Nephron progenitor cell (in vitro differentiated cells): ENCODE results near the gene LGR5.

ENCODE experiments used
- DNase-seq: peaks from one replicate; pipeline ENCODE4 v3.0.0; 2021
- H3K27ac Mint-ChIP-seq: 2 replicates; pipeline ENCODE4 v1.8.0; 2021; ENCODE audit warnings: mild to moderate bottlenecking, moderate library complexity, mixed read lengths
- H3K27me3 Mint-ChIP-seq: 2 replicates; pipeline ENCODE4 v1.8.0; 2021; ENCODE audit warnings: mild to moderate bottlenecking, low read depth, mixed read lengths; ENCODE audit not compliant: poor library complexity
- H3K36me3 Mint-ChIP-seq: 2 replicates; pipeline ENCODE4 v1.8.0; 2021; ENCODE audit warnings: low read depth, mixed read lengths
- H3K4me1 Mint-ChIP-seq: 2 replicates; pipeline ENCODE4 v1.8.0; 2021; ENCODE audit warnings: mixed read lengths
- H3K4me3 Mint-ChIP-seq: 2 replicates; pipeline ENCODE4 v1.8.0; 2021; ENCODE audit warnings: mild to moderate bottlenecking, moderate library complexity, mixed read lengths
- H3K9me3 Mint-ChIP-seq: 2 replicates; pipeline ENCODE4 v1.8.0; 2021; ENCODE audit warnings: mild to moderate bottlenecking, moderate library complexity, mixed read lengths
- CTCF ChIP-seq: fragments of 200-600 bp; sonication (generic); IDR thresholded peaks from 2 replicates; pipeline ENCODE4 v1.5.0; 2021; ENCODE audit warnings: antibody characterized with exemption

LGR5 gene

DNA sequence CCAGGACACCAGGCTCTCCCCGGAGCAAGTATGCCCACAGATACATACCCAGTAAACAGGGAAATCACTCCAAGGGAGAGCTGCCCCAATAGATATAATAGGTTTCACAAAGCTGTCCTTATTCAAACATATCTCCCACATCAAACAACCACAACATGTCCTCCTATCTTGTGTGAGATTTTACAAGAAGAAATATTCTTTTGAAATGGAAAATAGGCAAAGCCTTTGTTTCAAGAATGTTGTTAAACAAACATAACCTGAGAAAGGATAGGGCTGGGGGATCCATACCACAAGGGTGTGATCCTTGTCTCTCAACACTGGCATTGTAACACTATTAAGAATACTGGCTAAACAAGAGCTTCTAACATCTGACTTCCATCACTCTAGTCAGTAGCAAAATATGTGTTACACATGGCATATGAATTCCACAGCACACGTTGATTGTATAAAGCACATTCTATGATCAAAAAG lies 32.9 kb downstream of the LGR5 start:
- DNase-seq, result no peak
- Mint-ChIP-seq H3K4me3 (no peak overlapping the region), H3K36me3 (no peaks in the 10 kb centered on the region)

DNA sequence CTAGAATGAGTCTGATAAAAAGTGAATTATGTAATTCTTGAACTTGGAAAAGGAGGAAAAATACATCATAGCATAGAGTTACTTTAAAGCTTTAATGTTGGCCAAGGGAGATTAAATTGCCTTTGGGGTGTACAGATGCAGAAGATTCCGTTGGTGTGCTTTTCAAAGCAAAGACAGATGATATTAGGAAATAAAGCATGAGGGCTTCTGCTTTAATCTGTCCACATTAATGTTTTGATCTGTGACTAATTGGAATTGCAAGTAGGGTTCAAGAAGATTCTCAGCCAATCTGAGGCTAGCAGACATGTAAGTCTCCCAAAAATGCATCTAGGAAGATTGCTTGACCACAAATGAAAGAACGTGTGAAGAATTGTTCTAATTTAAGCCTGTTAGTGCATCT lies 35.2 kb downstream of the LGR5 start:
- TF ChIP-seq CTCF, result no peak
- DNase-seq, result no peak
- Mint-ChIP-seq H3K9me3 (no peaks in the 10 kb centered on the region), H3K4me1 (peaks cover 67% of the 10 kb centered on the region), H3K4me3 (no peak overlapping the region), H3K27ac (no peak overlapping the region), H3K27me3 (peaks cover 2% of the 10 kb centered on the region), H3K36me3 (no peaks in the 10 kb centered on the region)

More for the DNA sequence above, 32.9 kb downstream of the LGR5 start:
- TF ChIP-seq CTCF, result no peak
- H3K27me3 Mint-ChIP-seq, result peaks cover 8% of the 10 kb centered on the region
- H3K4me1 Mint-ChIP-seq, result peaks cover 65% of the 10 kb centered on the region
- no peak overlapping the region for H3K27ac Mint-ChIP-seq
- H3K9me3 Mint-ChIP-seq, result no peaks in the 10 kb centered on the region

GRCh38 chr12:71475280-71475679 lies 35.7 kb downstream of the LGR5 start:
- Mint-ChIP-seq H3K4me3 (no peak overlapping the region), H3K27ac (peak overlapping the region; percentile 47), H3K27me3 (no peaks in the 10 kb centered on the region), H3K9me3 (no peaks in the 10 kb centered on the region), H3K4me1 (peaks cover 62% of the 10 kb centered on the region), H3K36me3 (no peaks in the 10 kb centered on the region)
- no peak for TF ChIP-seq CTCF
- no peak for DNase-seq

- Mint-ChIP-seq H3K4me3 (peak overlapping the region; percentile 47), H3K9me3 (peaks cover 4% of the 10 kb centered on the region), H3K27me3 (no peaks in the 10 kb centered on the region), H3K27ac (peak overlapping the region; percentile 61), H3K4me1 (peaks cover 60% of the 10 kb centered on the region), H3K36me3 (peaks cover 4% of the 10 kb centered on the region)
- TF ChIP-seq CTCF, result no peak
- no peak for DNase-seq
These were observed 36.9 kb downstream of the LGR5 start for GRCh38 chr12:71476513-71476912.

DNA sequence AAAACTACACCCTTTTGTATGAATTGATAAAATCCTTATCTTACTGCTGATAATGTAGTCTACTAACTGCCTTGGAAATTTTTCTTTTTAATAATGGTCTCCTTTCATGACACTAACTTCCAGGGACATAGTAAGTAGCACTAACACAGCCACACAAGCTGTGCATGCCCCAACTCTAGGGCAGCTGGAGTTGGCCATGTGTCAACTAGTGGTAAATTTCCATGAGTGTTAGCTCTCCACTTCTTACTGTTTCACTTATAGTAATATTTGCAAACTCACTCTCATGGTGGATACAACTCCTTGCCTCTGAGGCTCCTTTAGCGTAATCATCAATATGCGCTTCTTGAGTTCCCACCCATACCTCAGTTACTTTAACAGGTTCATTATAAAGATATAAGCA lies 38.0 kb downstream of the LGR5 start:
- Mint-ChIP-seq H3K9me3 (peaks cover 12% of the 10 kb centered on the region), H3K36me3 (peaks cover 5% of the 10 kb centered on the region), H3K27me3 (peaks cover 3% of the 10 kb centered on the region), H3K27ac (peak overlapping the region; percentile 78), H3K4me3 (no peak overlapping the region), H3K4me1 (peaks cover 56% of the 10 kb centered on the region)
- TF ChIP-seq CTCF, result no peak
- DNase-seq, result no peak

- no peak for DNase-seq
- Mint-ChIP-seq H3K9me3 (peaks cover 12% of the 10 kb centered on the region), H3K4me1 (peaks cover 55% of the 10 kb centered on the region), H3K4me3 (peak overlapping the region; percentile 14), H3K27me3 (peaks cover 3% of the 10 kb centered on the region), H3K27ac (no peak overlapping the region), H3K36me3 (peaks cover 5% of the 10 kb centered on the region)
- no peak for TF ChIP-seq CTCF
These were observed 38.7 kb downstream of the LGR5 start for GRCh38 chr12:71478270-71478669.
